GM23338 (cell line): ENCODE results near the gene RNFT2. TPM values are rescaled to one million over a fixed set of nuclear protein-coding genes. Genes with fewer than 3 reads are reported as not detected.

Source experiments
- NANOG ChIP-seq: IDR thresholded peaks from 2 replicates; pipeline ENCODE4 v1.6.1; 2016; ENCODE audit warnings: antibody characterized with exemption, borderline replicate concordance
- ZNF462 ChIP-seq: fragments of 250-450 bp; sonication (Bioruptor Pico); IDR thresholded peaks from 2 replicates; pipeline ENCODE4 v1.5.0; 2020; ENCODE audit warnings: mild to moderate bottlenecking, moderate library complexity
- polyA plus RNA-seq: library from polyadenylated mRNA; unstranded; fragments of >200 nt; fragmentation: Nextera tagmentation; extraction: Ambion mirVana; gene quantifications from 2 replicates; pipeline ENCODE4 v1.2.1, GENCODE V29; 2016
- total RNA-seq: library from RNA; depleted of rRNA; stranded (reverse); fragments of >200 nt; shearing (Covaris generic); gene quantifications from 2 replicates; pipeline ENCODE4 v1.2.3, GENCODE V29; 2014
- TF ChIP-seq, protein P1 (sequence below), 2 experiments: fragments of 200-600 bp in 1 of 2; sonication (generic) in 1 of 2; conservative IDR thresholded peaks; 2 replicates each; pipeline versions ENCODE4 v1.5.1 to v1.6.1; 2016 to 2017; ENCODE audit warnings: antibody characterized with exemption in 2 of 2, low read depth in 2 of 2, mild to moderate bottlenecking in 2 of 2, moderate library complexity in 1 of 2
- TF ChIP-seq, protein P2 (sequence below): IDR thresholded peaks from 2 replicates; pipeline ENCODE4 v1.6.1; 2016; ENCODE audit warnings: antibody characterized with exemption

The RNFT2 gene
- total and polyA plus RNA-seq, 2 experiments from 2014 or later = 19.3 to 22.9 TPM

DNA sequence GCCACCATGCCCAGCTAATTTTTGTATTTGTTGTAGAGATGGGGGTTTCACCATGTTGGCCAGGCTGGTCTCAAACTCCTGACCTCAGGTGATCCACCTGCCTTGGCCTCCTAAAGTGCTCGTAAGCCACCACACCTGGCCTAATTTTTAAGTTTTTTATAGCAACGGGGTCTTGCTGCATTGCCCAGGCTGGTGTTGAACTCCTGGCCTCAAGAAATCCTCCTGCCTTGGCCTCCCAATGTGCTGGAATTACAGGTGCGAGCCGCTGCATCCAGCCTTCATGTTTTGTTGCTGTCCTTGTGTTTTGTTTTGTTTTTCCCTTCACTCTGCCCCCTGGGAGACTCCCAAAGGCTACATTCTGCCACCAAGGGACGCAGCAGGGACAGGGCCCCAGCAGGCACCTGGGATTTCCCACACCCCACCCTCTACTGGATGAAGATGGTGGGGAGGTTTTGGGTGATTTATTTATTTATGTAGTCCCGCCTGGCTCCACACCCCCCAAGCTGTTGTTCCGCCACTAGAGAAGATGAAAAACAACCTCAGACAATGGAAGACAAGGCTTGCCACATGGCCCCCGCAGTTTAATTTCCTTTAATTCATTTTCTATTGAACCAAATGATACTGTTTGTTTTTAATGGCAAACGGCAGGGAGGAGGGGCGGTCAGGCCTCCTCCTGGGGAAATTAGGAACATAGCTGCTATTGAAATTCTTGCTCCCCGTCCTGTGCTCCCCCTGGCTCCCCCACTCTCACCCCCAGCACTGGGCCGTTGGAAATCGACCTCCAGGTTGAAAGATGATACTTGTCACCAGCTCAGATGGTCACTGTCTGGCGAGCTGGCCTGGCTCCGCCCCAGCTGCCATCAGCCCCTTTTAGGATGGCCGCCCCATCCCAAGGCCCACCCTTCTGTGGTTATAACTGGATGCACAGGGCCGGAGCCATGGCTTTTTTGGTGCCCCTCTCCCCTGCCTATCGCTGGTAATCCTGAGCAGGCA lies 70.3 kb downstream of the RNFT2 start (continued):
- no peak for TF ChIP-seq ZNF462 (CRISPR knock-in tag)
- TF ChIP-seq, protein P1, sequence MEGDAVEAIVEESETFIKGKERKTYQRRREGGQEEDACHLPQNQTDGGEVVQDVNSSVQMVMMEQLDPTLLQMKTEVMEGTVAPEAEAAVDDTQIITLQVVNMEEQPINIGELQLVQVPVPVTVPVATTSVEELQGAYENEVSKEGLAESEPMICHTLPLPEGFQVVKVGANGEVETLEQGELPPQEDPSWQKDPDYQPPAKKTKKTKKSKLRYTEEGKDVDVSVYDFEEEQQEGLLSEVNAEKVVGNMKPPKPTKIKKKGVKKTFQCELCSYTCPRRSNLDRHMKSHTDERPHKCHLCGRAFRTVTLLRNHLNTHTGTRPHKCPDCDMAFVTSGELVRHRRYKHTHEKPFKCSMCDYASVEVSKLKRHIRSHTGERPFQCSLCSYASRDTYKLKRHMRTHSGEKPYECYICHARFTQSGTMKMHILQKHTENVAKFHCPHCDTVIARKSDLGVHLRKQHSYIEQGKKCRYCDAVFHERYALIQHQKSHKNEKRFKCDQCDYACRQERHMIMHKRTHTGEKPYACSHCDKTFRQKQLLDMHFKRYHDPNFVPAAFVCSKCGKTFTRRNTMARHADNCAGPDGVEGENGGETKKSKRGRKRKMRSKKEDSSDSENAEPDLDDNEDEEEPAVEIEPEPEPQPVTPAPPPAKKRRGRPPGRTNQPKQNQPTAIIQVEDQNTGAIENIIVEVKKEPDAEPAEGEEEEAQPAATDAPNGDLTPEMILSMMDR (conservative IDR thresholded peaks at IDR 0.05; ENCODE audit: low read depth in 2 of 2) = no peak
- no peak for TF ChIP-seq NANOG
- TF ChIP-seq, protein P2, sequence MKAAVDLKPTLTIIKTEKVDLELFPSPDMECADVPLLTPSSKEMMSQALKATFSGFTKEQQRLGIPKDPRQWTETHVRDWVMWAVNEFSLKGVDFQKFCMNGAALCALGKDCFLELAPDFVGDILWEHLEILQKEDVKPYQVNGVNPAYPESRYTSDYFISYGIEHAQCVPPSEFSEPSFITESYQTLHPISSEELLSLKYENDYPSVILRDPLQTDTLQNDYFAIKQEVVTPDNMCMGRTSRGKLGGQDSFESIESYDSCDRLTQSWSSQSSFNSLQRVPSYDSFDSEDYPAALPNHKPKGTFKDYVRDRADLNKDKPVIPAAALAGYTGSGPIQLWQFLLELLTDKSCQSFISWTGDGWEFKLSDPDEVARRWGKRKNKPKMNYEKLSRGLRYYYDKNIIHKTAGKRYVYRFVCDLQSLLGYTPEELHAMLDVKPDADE = no peak
